RWPE1 (cell line): ENCODE data around the gene CARD10.

ENCODE experiments used
- CTCF ChIA-PET: fragments of 350-600 bp; sonication (Branson Sonifier 250); formaldehyde crosslinking; extraction: SDS; loops from one replicate; lab custom pipeline; 2021; lab: Yijun Ruan, JAX
- POLR2A ChIA-PET: fragments of 400-600 bp; formaldehyde crosslinking; extraction: SDS; loops from one replicate; lab custom pipeline; 2020; ENCODE audit warnings: antibody characterized with exemption; ENCODE audit not compliant: low non-redundant PET; lab: Yijun Ruan, JAX
- DNase-seq: peaks from one replicate; pipeline ENCODE4 v3.0.0; 2012; ENCODE audit warnings: low spot score
- H3K27ac ChIP-seq: fragments of 450-650 bp; 2 replicates; pipeline ENCODE4 v1.5.1; 2017
- TF ChIP-seq, protein P1 (sequence below): fragments of 450-650 bp; conservative IDR thresholded peaks from 2 replicates; pipeline ENCODE4 v1.5.1; 2017; ENCODE audit warnings: low read depth, mild to moderate bottlenecking

CARD10 gene

DNA sequence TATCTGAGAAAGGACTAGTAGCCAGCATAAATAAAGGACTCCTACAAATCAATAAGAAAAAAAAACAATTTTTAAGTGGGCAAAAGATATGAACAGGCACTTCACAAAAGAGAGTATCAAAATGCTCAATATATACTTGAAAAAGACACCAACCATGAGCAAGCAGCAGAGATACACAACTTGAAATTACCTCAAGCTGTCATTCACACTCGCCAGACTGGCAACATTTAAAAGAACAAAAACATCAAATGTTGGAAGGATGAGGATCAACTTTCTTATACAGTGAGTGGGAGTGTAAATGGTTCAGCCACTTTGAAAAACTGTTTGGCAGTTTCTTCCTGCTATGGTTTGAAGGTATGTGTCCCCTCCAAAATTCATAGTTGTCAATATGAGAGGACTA lies 68.0 kb downstream of the CARD10 start:
- DNase-seq: no peak
- H3K27ac ChIP-seq: no peak overlapping the region
- CTCF ChIA-PET: no interaction called here
- TF ChIP-seq, protein P1, sequence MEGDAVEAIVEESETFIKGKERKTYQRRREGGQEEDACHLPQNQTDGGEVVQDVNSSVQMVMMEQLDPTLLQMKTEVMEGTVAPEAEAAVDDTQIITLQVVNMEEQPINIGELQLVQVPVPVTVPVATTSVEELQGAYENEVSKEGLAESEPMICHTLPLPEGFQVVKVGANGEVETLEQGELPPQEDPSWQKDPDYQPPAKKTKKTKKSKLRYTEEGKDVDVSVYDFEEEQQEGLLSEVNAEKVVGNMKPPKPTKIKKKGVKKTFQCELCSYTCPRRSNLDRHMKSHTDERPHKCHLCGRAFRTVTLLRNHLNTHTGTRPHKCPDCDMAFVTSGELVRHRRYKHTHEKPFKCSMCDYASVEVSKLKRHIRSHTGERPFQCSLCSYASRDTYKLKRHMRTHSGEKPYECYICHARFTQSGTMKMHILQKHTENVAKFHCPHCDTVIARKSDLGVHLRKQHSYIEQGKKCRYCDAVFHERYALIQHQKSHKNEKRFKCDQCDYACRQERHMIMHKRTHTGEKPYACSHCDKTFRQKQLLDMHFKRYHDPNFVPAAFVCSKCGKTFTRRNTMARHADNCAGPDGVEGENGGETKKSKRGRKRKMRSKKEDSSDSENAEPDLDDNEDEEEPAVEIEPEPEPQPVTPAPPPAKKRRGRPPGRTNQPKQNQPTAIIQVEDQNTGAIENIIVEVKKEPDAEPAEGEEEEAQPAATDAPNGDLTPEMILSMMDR: no peak
- POLR2A ChIA-PET: no interaction called here

DNA sequence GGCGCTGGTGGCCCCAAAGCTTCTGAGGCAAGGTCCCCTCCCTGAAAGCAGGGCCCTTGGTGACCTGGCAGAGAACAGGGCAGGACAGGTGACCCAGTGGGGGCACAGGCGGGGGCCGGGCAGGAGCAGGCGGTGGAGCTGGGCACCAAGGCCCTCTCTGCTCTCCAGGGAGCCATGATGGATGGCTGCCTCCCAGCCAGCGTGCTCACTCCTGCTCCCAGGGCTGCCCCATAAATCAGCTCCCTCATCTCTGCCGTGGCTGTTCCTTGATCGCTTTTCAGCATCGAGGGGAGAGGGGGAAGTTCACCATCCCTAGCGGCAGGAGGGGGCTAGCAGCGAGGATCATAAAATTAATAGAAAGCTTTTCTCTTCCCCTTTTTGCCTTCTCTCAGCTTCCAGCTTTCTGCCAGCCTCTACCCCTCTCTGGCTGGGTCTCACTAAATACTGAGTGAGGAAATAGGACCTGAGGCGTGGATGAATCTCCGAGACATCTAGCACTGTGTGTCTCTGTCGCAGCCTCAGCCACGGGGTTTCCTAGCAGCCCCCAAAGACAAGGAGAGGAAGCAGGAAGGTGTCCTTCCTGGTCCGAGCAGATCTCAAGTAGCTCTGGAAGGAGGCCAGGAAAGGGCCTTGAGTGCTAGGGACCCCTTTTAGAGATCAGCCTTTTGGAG lies 69.7 kb downstream of the CARD10 start:
- H3K27ac ChIP-seq: no peak overlapping the region
- ChIA-PET POLR2A (no interaction called here), CTCF (interaction anchor here (0.5 to 0.7 kb wide), 2 partner anchors 59 to 129 kb away, joined by 3 read pairs; no protein-coding TSS in a partner anchor)
- no peak for DNase-seq
- TF ChIP-seq, protein P1: no peak

DNA sequence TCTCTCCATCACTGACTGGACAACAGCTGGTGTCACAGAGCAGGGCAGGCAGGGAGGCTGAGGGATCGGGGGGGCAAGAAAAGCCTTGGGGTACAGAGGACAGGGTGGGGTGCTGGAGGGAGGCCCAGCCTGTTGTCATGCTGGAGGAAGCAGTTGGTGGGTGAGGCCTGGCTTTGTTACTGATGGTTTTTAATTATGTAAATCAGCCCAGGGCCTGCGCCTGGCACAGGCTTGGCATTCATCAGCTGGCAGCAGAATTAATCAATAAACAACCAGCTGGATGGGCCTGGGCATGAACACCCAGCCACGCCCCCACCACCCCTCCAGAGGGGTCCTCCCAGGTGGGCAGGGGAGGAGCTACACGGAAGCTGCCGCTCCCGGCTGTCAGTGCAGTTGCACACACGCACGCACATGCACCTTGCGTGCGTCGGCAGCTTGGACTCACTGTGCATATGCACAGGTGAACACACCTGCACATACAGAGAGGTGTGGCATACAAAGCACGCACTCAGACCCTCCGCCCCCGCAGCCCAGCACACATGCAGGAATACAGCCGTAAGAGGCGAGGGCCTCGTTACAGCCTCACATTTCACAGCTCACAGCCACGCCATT lies 70.6 kb downstream of the CARD10 start:
- POLR2A ChIA-PET: no interaction called here
- TF ChIP-seq, protein P1: no peak
- DNase-seq: no peak
- no peak overlapping the region for H3K27ac ChIP-seq
- CTCF ChIA-PET: interaction anchor here (0.6 to 0.7 kb wide), 2 partner anchors 60 to 179 kb away, joined by 3 read pairs; no protein-coding TSS in a partner anchor

DNA sequence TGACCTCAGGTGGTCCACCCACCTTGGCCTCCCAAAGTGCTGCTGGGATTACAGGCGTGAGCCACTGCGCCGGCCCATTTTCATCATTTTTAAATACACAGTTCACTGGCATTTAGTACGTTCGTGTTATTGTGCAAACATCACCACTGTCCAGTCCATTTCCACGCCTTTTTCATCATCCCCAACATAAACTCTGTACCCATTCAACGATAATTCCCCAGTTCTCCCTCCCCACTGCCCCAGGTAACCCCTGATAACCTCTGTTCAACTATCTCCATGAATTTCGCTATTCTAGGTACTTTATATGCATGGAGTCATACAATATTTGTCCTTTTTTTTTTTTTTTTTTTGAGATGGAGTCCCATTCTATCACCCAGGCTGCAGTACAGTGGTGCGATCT lies 73.7 kb downstream of the CARD10 start:
- TF ChIP-seq, protein P1: no peak
- CTCF ChIA-PET: no interaction called here
- H3K27ac ChIP-seq: no peak overlapping the region
- no peak for DNase-seq
- POLR2A ChIA-PET: no interaction called here

DNA sequence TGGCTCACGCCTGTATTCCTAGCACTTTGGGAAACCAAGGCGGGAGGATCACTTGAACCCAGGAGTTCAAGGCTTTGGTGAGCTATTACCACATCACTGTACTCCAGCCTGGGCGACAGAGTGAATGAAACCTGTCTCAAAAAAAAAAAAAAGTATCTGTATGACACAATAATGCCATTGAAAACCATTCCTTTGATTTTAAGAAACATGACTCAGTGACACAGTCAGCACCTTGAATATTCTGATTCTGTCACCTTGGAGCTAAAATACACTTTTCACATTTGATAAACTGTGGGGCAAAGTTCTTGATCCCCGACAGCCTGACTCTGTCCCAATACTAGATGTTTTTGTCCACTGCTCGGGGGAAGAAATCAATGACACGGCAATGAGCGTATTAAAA lies 75.2 kb downstream of the CARD10 start:
- POLR2A ChIA-PET: no interaction called here
- TF ChIP-seq, protein P1: no peak
- no peak for DNase-seq
- no peak overlapping the region for H3K27ac ChIP-seq
- CTCF ChIA-PET: no interaction called here

DNA sequence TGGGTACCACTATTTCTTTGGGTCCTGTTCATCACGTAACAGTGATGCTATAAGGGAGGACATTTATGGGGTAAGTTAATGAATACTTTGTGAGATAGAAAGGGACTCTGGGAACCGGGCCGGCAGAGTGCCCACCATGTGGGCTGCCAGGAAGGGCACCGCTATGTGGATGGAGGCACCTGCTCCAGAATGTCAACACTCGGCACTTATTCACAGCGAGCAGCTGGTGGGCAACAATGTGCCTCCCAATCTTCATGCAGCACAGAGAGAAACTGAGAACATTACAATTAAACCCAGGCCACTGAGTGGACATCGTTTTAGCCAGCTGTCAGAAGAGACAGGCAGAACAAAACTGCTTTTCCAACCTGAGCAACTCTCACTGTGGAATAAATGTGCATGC lies 76.1 kb downstream of the CARD10 start:
- POLR2A ChIA-PET: no interaction called here
- no peak for DNase-seq
- CTCF ChIA-PET: no interaction called here

More for the DNA sequence above, 76.1 kb downstream of the CARD10 start:
- TF ChIP-seq, protein P1: no peak
- H3K27ac ChIP-seq: no peak overlapping the region
